Kidney epithelial cell (primary cell): ENCODE data around the gene STPG1. TPM values are rescaled to one million over a fixed set of nuclear protein-coding genes. Genes with fewer than 3 reads are reported as not detected.

Experiments
- DNase-seq: peaks from one replicate; pipeline ENCODE4 v3.0.0-alpha.2; 2010; ENCODE audit warnings: low read depth
- H3K27me3 ChIP-seq: 2 replicates; pipeline ENCODE4 v1.6.0; 2011; ENCODE audit warnings: low read length; ENCODE audit not compliant: control insufficient read depth, insufficient read depth
- H3K36me3 ChIP-seq: 2 replicates; pipeline ENCODE4 v1.5.1; 2011; ENCODE audit warnings: low read length; ENCODE audit not compliant: control insufficient read depth, insufficient read depth
- H3K4me3 ChIP-seq: 2 replicates; pipeline ENCODE4 v1.5.1; 2011; ENCODE audit warnings: low read depth, mild to moderate bottlenecking, control low read depth, low read length
- total RNA-seq: library from RNA; depleted of rRNA; stranded (reverse); fragments of >200 nt; gene quantifications from 2 replicates; pipeline ENCODE4 v1.2.3, GENCODE V29; 2015
- TF ChIP-seq, protein P1 (sequence below): IDR thresholded peaks from 2 replicates; pipeline ENCODE4 v1.5.1; 2011; ENCODE audit warnings: mild to moderate bottlenecking, moderate library complexity, low read length, control low read depth, inconsistent platforms; ENCODE audit not compliant: insufficient read depth, poor library complexity, severe bottlenecking

Gene STPG1
- total RNA-seq, 1 donor from 2014 or later: 7.5 TPM

DNA sequence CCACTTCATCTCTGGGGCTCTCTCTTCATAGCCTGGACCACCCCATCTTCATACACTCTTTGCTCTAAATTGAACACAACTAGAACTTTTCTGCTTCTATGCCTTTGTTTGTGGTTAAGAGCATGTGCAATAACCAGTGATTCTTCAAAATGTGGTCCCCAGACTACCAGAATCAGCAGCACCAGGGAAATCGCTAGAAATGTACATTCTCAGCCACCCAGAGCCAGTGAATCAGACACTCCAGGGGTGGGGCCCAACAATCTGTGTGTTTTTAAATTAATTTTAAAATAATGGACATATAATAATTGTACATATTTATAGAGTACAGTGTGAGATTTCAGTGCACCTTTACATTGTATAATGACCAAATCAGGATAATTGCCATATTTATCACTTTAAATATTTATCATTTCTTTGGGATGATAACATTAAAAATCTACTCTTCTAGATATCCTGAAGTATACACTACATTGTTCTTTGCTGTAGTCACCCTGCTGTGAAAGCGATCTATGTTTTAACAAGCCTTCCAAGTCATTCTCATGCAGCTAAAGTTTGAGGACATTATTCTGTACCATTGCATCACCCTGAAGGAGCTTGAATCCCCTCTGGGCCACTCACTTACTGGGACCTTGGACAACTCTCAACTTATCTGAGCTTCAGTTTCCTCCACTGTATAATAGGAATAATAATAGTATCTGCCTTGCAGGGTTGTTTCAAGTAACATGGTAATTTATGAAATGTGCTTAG, 83.6 kb downstream of the STPG1 start:
- TF ChIP-seq, protein P1, sequence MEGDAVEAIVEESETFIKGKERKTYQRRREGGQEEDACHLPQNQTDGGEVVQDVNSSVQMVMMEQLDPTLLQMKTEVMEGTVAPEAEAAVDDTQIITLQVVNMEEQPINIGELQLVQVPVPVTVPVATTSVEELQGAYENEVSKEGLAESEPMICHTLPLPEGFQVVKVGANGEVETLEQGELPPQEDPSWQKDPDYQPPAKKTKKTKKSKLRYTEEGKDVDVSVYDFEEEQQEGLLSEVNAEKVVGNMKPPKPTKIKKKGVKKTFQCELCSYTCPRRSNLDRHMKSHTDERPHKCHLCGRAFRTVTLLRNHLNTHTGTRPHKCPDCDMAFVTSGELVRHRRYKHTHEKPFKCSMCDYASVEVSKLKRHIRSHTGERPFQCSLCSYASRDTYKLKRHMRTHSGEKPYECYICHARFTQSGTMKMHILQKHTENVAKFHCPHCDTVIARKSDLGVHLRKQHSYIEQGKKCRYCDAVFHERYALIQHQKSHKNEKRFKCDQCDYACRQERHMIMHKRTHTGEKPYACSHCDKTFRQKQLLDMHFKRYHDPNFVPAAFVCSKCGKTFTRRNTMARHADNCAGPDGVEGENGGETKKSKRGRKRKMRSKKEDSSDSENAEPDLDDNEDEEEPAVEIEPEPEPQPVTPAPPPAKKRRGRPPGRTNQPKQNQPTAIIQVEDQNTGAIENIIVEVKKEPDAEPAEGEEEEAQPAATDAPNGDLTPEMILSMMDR: no peak
- Histone ChIP-seq H3K27me3 (peaks cover 18% of the 10 kb centered on the region), H3K4me3 (no peak overlapping the region), H3K36me3 (no peaks in the 10 kb centered on the region)
- no peak for DNase-seq

DNA sequence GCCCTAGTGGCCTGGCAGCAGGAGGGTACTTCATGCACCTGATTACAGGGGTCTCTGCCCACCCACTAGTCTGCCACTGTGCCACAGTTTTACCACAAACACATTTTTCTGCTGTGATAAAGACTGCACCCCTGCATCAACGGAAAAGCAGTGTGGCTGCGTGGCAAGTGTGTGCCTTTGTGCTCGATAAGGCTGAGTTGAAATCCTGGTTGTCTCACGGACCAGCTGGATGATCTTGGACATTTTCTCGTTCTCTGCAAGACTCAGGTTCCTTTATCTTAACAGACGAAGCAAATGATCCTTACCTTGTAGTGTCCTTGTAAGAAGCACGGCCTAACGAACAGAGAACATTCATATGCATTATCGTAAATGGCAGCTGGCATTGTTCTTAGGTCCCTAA, 84.3 kb downstream of the STPG1 start:
- no peaks in the 10 kb centered on the region for H3K36me3 ChIP-seq
- DNase-seq: no peak
- peaks cover 23% of the 10 kb centered on the region for H3K27me3 ChIP-seq
- TF ChIP-seq, protein P1: no peak
- no peak overlapping the region for H3K4me3 ChIP-seq

DNA sequence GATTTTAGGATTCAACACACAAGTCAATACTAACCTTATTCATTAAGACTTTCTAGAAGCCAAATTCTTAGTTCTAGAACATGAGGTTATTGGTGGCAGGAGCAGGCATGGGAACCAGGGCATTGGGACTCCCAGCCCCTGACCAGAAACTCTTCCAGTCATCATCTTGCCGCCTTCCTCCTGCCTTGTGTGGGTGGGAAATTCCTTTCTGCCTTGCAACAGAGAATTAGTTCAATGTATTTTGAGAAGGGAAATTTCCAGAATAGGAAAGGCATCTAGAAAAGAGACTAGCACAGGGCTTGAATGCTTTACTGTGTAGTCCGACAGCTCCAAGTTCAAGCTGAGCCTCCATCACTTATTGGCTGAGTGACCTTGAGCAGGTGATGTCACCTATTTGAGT, 85.7 kb downstream of the STPG1 start:
- Histone ChIP-seq H3K4me3 (no peak overlapping the region), H3K36me3 (no peaks in the 10 kb centered on the region), H3K27me3 (peaks cover 23% of the 10 kb centered on the region)
- TF ChIP-seq, protein P1: no peak
- DNase-seq: no peak

DNA sequence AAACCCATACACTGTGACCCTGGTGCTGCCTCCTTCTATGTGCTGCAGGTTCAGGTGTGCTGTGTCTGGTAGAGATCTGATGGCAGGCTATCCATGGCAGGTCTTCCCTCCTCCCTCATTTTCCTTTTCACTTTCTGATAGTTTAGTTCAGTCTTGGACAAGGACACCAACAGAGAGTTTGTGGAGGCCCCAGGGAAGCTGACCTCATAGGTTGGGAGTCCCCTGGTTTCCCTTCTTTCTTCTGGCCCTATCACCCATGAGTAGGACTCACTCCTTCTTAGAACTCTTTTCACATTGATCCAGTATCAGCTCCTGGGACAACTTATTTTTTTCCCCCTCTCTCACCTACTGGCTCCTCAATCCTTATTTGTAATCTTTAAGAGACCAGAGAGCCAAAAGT, 86.1 kb downstream of the STPG1 start:
- Histone ChIP-seq H3K4me3 (no peak overlapping the region), H3K36me3 (no peaks in the 10 kb centered on the region), H3K27me3 (peaks cover 23% of the 10 kb centered on the region)
- TF ChIP-seq, protein P1: no peak
- DNase-seq: no peak

DNA sequence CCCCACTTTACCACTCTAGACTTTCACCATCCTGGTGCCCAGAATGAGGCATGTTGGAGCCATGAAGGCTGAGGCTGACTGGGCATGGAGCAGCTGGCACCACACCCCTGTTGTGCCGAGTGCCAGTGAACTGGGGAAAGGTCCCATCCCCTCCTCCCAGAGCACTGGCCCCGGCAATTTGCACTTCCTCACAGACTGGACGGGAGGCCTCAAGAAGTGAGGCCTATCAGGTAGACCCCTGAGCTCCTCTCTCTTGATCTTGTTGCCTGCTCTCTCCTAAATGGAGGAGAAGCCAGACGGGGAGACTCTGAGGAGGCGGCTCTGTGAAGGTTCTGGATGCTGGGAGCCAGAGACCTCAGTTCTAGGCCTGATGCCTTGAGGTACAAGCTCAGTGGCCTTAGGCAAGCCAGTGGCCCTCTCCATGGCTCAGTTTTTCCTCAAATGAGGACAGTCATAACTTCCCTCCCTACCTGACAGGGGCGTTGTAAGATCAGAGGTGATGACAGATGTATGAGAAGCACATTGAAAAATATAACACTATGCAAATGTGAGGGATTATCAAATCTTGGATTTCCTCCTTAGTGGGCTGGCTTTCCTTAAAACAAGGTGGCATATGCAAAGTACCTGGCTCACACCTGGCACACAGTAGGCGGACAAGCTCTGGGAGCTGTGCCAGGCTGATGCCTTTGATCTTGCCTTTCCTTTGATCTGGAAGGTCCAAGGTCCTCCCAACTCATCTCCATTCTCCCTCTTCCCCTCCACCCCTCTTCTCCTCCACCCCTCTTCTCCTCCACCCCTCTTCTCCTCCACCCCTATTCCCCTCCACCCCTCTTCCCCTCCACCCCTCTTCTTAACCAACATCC, 87.8 kb downstream of the STPG1 start:
- TF ChIP-seq, protein P1: no peak
- no peaks in the 10 kb centered on the region for H3K36me3 ChIP-seq
- no peak overlapping the region for H3K4me3 ChIP-seq
- H3K27me3 ChIP-seq: peaks cover 23% of the 10 kb centered on the region
- DNase-seq: no peak
